ENCODE data around the gene AKIP1. TPM values are rescaled to one million over a fixed set of nuclear protein-coding genes. Genes with fewer than 3 reads are reported as not detected.

The AKIP1 gene
- total and polyA plus RNA-seq, 9 donors: 12.4 to 42.3 (median 20.8) TPM

DNA sequence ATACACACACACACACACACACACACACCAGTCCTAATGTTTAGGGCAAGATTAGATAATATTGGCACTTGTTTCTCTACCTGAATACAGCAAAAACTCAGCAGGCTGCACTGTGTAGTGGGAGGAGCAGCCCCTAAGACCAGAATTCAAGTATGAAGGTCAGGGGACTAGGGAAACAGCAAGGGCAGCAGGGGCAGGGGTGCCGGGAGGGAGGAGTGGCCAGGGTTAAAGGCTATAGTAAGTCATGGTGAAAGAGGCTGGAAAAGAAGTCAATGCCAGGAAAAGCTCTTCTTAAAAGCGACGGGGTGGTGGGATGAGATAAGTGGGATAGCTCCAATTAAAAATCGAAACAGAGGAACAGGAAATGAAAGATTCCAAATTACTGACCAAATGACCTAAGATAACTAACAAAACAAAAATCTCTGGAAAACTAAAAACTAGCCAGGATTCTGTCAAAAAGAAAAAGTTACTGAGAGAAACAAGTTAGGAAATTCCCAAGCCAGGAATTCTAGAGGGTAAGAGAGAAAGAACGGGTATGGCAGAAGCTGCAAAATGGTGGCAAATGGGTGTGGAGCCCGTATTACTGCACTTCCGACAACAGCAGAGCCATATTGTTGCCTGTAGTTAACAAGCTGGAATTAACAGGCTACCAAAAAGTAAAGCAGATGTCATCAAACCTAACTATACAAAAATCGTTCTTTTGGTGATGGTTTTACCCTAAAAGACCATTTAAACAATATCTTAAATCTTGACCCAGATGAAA is 30.5 kb downstream of the AKIP1 start:
- no peak for TF ChIP-seq POLR2A (IDR thresholded peaks at IDR 0.05)
- no peak for TF ChIP-seq CTCF (IDR thresholded peaks at IDR 0.05)
- TF ChIP-seq EP300 (IDR thresholded peaks at IDR 0.05): no peak
- H3K36me3 ChIP-seq: no peaks in the 10 kb centered on the region
- 35 to 43% (median 39%) methylated on average over 8 of the region's 8 CpGs for WGBS, 3 donors
- no peak for DNase-seq
- H3K4me3 ChIP-seq: no peak overlapping the region
- H3K27ac ChIP-seq: no peak overlapping the region
- H3K27me3 ChIP-seq: no peaks in the 10 kb centered on the region
- peaks cover 1% of the 10 kb centered on the region for H3K4me1 ChIP-seq (ENCODE audit: insufficient read depth)
- intact Hi-C loops (cut with DNase I): no loop called here
- H3K9me3 ChIP-seq: no peaks in the 10 kb centered on the region

DNA sequence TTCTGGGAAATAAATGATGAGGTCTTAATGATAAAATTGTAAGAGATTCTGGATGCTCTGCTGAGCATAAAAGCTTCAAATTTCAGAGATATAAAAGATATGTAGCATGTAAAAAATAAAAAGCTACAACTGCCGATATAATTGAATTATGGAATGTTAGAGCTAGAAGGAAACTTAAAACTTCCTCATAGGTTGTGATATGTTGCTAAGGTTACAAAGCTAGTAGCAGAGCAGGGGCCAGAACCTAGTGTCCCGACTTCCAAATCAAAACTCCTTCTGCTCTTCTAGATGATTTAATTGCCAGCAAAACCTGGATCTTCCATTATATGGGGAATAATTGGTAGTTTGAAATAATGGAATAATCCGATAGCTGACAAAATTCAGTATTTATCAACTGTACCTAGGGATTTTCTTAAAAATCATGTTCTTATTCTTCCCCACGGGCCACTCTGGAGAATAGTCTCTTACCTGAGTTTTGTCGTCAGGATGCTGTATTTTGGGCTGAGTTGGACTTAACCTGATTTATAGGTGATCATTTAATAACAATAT is 31.6 kb downstream of the AKIP1 start, which contains the start of gene ASCL3:
Gene ASCL3 (minus strand): TSS at position 499 of the 549 bp plus-strand sequence. CDS start 4,855 bp downstream, outside the sequence.
- no peak within 1 kb of the TSS for H3K4me3 ChIP-seq
- WGBS, 3 donors: 74% methylated on average over 5 of the region's 5 CpGs
- intact Hi-C loops (cut with DNase I): no loop called here
- no peak within 1 kb of the TSS for H3K27ac ChIP-seq
- peaks cover 1% of the 10 kb centered on the region for H3K4me1 ChIP-seq (ENCODE audit: insufficient read depth)
- DNase-seq: no peak
- TF ChIP-seq POLR2A (IDR thresholded peaks at IDR 0.05) (no peak), CTCF (IDR thresholded peaks at IDR 0.05) (no peak), EP300 (IDR thresholded peaks at IDR 0.05) (no peak)
- no peaks in the 10 kb centered on the region for H3K27me3 ChIP-seq
- no peaks in the 10 kb centered on the region for H3K9me3 ChIP-seq
- no peaks in the 10 kb centered on the region for H3K36me3 ChIP-seq

DNA sequence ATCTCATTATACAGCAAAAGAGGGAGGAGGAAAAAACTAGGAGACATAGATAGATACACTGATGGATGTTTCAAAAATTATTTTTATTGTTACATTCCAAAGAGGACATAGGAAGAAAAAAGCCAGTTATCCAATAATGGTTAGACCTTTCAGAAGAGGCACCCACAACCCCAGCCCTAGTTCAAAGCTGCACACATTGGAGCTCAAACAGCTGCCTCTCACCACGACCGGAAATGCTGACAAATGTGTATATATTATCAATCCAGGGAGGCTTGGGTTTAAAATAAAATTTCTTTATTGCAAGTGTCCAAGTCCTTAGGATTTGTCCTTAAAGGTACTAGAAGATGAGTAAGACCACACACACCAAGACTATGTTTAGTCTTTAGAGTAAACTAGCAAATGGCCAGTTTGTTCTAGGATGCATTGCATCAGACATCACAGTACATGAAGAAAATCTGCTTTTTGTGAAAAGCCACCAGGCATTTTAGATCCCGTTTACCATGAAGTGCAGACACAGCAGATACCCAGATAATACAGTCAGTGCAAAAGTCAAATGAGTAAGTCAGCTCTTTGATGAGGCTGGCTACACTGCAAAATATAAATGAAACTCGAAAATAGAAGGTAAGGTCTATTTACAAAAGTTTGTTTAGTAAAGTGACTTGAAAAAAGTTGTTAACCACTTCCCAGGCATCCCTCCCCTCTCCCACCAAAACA is 36.4 kb downstream of the AKIP1 start:
- H3K27me3 ChIP-seq: no peaks in the 10 kb centered on the region
- 68 to 79% (median 72%) methylated on average over 4 of the region's 4 CpGs for WGBS, 3 donors
- no peak overlapping the region for H3K4me3 ChIP-seq
- TF ChIP-seq EP300 (IDR thresholded peaks at IDR 0.05) (no peak), POLR2A (IDR thresholded peaks at IDR 0.05) (no peak)
- no peak overlapping the region for H3K27ac ChIP-seq
- intact Hi-C loops (cut with DNase I): no loop called here
- H3K36me3 ChIP-seq: no peaks in the 10 kb centered on the region
- DNase-seq: no peak
- H3K4me1 ChIP-seq (ENCODE audit: insufficient read depth): no peaks in the 10 kb centered on the region
- no peaks in the 10 kb centered on the region for H3K9me3 ChIP-seq

- Histone ChIP-seq H3K9me3 (no peaks in the 10 kb centered on the region), H3K4me1 (ENCODE audit: insufficient read depth) (no peaks in the 10 kb centered on the region), H3K27ac (no peak overlapping the region), H3K4me3 (no peak overlapping the region), H3K27me3 (no peaks in the 10 kb centered on the region), H3K36me3 (no peaks in the 10 kb centered on the region)
- no peak for DNase-seq
- intact Hi-C loops (cut with DNase I): no loop called here
- WGBS, 3 donors: 76 to 90% (median 83%) methylated on average over 3 of the region's 3 CpGs
- TF ChIP-seq EP300 (IDR thresholded peaks at IDR 0.05) (no peak), POLR2A (IDR thresholded peaks at IDR 0.05) (no peak), CTCF (IDR thresholded peaks at IDR 0.05) (no peak)
Measured at GRCh38 chr11:8948886-8949285, 37.9 kb downstream of the AKIP1 start.
